Right lobe of liver (tissue), 6 donors: ENCODE measurements around the gene RANBP1. TPM values are rescaled to one million over a fixed set of nuclear protein-coding genes. Genes with fewer than 3 reads are reported as not detected.

Experiments
- ATAC-seq, 4 donors: fragments of 200-7000 bp; cut with Tn5 transposase; one replicate each; pipeline ENCODE4 v1.9.1; 2020; ENCODE audit warnings: mild to moderate bottlenecking in 4 of 4, moderate library complexity in 4 of 4
- DNase-seq, 3 donors: peaks; one replicate each; pipeline ENCODE4 v3.0.0-alpha.2; 2020
- H3K27ac ChIP-seq, 3 donors: fragments of 200-600 bp; one replicate each; pipeline ENCODE4 v1.8.0; 2022
- H3K27me3 ChIP-seq, 2 donors: fragments of 200-600 bp; one replicate each; pipeline ENCODE4 v1.8.0; 2022
- H3K36me3 ChIP-seq, 4 donors: fragments of 200-600 bp; sonication (generic) in 1 of 4; one replicate each; pipeline versions ENCODE4 v1.5.1 to v1.8.0; 2017 to 2022; ENCODE audit warnings: control low read depth in 1 of 4
- H3K4me1 ChIP-seq, 4 donors: fragments of 200-600 bp; sonication (generic) in 1 of 4; one replicate each; pipeline versions ENCODE4 v1.5.1 to v1.8.0; 2017 to 2022; ENCODE audit warnings: control low read depth in 1 of 4
- H3K4me3 ChIP-seq, 3 donors: fragments of 200-600 bp; one replicate each; pipeline ENCODE4 v1.8.0; 2022
- H3K9me3 ChIP-seq, 4 donors: fragments of 200-600 bp; sonication (generic) in 1 of 4; one replicate each; pipeline versions ENCODE4 v1.5.1 to v1.8.0; 2017 to 2022; ENCODE audit warnings: control low read depth in 1 of 4
- CTCF ChIP-seq, 4 donors: fragments of 200-600 bp in 3 of 4; fragments of 450-650 bp in 1 of 4; IDR thresholded peaks; one replicate each; pipeline versions ENCODE4 v1.5.1 to v1.8.0; 2016 to 2022; ENCODE audit warnings: antibody characterized with exemption in 4 of 4, mild to moderate bottlenecking in 2 of 4
- POLR2A ChIP-seq: fragments of 450-650 bp; IDR thresholded peaks from one replicate; pipeline ENCODE4 v1.6.1; 2017; ENCODE audit warnings: antibody characterized with exemption, mild to moderate bottlenecking
- WGBS: methylation state at CpG from one replicate; pipeline ENCODE4 v1.1.6; 2018; ENCODE audit warnings: low coverage, low lambda C conversion rate; ENCODE audit not compliant: insufficient coverage; ENCODE audit errors: missing lambda C conversion rate; 5-methylcytosine and 5-hydroxymethylcytosine counted together
- intact Hi-C, 2 donors: fragments of 100-400 bp; cut with DNase I; formaldehyde crosslinking; loops; one replicate each; pipeline versions ENCODE4 v1.11.2 to v1.14.1; 2022
- total RNA-seq, 6 experiments: library from RNA; depleted of rRNA in 2 of 6; stranded (reverse); fragments of >200 nt in 2 of 6; fragmentation: NEBNext Ultra II Directional in 3 of 6; extraction: Animal tissue kit (Norgen Biotek cat#: 25700) in 3 of 6; gene quantifications; one replicate each; pipeline versions ENCODE4 v1.1.0 to v1.2.4, GENCODE V29; 2016 to 2023
- donor health status: DM: no; HTN: yes; CAD: no.
- donor health status: DM: no; HTN: no; CAD: no.
- donor health status: DM: no; HTN: no; CAD: no.
- donor health status: DM: no; HTN: yes; CAD: no.
- donor health status: DM: no; HTN: yes; CAD: no.

The RANBP1 gene
- total RNA-seq, 6 experiments from 2014 or later: 39.5 to 224 (median 52.2) TPM

- Histone ChIP-seq H3K4me1 (no peaks in the 10 kb centered on the region), H3K36me3 (peaks cover 0 to 4% (median 0%) of the 10 kb centered on the region in 4 donors), H3K27me3 (no peaks in the 10 kb centered on the region), H3K9me3 (no peaks in the 10 kb centered on the region), H3K4me3 (no peak overlapping the region), H3K27ac (no peak overlapping the region)
- DNase-seq (no peak), ATAC-seq (peak in 1 of 4 donors; percentile 16)
- WGBS: 98% methylated on average over 6 of the region's 7 CpGs
- intact Hi-C loops: no loop called here
- TF ChIP-seq CTCF (IDR thresholded peaks at IDR 0.05) (no peak), POLR2A (no peak)
Measured at GRCh38 chr22:20069331-20070042, 46.4 kb upstream of the RANBP1 start.

- Histone ChIP-seq H3K36me3 (no peaks in the 10 kb centered on the region), H3K9me3 (no peaks in the 10 kb centered on the region), H3K4me1 (no peaks in the 10 kb centered on the region), H3K4me3 (no peak overlapping the region), H3K27me3 (no peaks in the 10 kb centered on the region), H3K27ac (no peak overlapping the region)
- DNase-seq (no peak), ATAC-seq (no peak)
- WGBS: 82% methylated on average over 8 of the region's 8 CpGs
- TF ChIP-seq CTCF (IDR thresholded peaks at IDR 0.05) (no peak), POLR2A (no peak)
- intact Hi-C loops: no loop called here
Measured at GRCh38 chr22:20071524-20071972, 44.4 kb upstream of the RANBP1 start.

- intact Hi-C loops: no loop called here
- Histone ChIP-seq H3K27me3 (no peaks in the 10 kb centered on the region), H3K4me1 (peaks cover 0 to 9% (median 3%) of the 10 kb centered on the region in 4 donors), H3K4me3 (no peak overlapping the region), H3K9me3 (no peaks in the 10 kb centered on the region), H3K36me3 (no peaks in the 10 kb centered on the region), H3K27ac (no peak overlapping the region)
- ATAC-seq (no peak), DNase-seq (peak in 1 of 3 donors; percentile 10)
- WGBS: 83% methylated on average over 5 of the region's 6 CpGs
- TF ChIP-seq CTCF (IDR thresholded peaks at IDR 0.05): no peak
- no peak for TF ChIP-seq POLR2A
Measured at GRCh38 chr22:20076627-20077172, 39.2 kb upstream of the RANBP1 start.

- peak within 1 kb of the TSS; percentile 89 to 96 (median 93) for H3K4me3 ChIP-seq
Measured at GRCh38 chr22:20079745-20080444, 36.0 kb upstream of the RANBP1 start, which contains the start of gene DGCR8. DGCR8 (plus strand) TSS chr22:20080241; CDS start chr22:20085964, 5,723 bp downstream.

More at GRCh38 chr22:20079745-20080444, 36.0 kb upstream of the RANBP1 start, which contains the start of gene DGCR8:
- Histone ChIP-seq H3K27me3 (no peaks in the 10 kb centered on the region), H3K4me1 (peaks cover 0 to 39% (median 22%) of the 10 kb centered on the region in 4 donors), H3K9me3 (no peaks in the 10 kb centered on the region), H3K36me3 (no peaks in the 10 kb centered on the region), H3K27ac (peak within 1 kb of the TSS; percentile 72 to 83 (median 76))
- no peak for TF ChIP-seq CTCF (IDR thresholded peaks at IDR 0.05)
- peak; percentile 78 for TF ChIP-seq POLR2A
- WGBS: 0% methylated on average over 3 of the region's 100 CpGs
- DNase-seq: peak; percentile 96 to 97 (median 97)
- peak; percentile 89 to 94 (median 92) for ATAC-seq
- intact Hi-C loops: no loop called here
